Loucy (cell line): ENCODE measurements around the gene ESD.
"Not testable (repeated sequence)": the region's sequence is repeated elsewhere in the genome, so short reads cannot be mapped to it uniquely, and the experiment has no call there.

Source experiments
- H2AFZ ChIP-seq: fragments of 200-600 bp; sonication (generic); 2 replicates; pipeline ENCODE4 v1.6.0; 2016; ENCODE audit warnings: antibody characterized with exemption, mild to moderate bottlenecking, low read length, moderate library complexity
- H3F3A ChIP-seq: fragments of 200-600 bp; 2 replicates; pipeline ENCODE4 v1.6.0; 2016; ENCODE audit warnings: antibody characterized with exemption, low read depth, mild to moderate bottlenecking
- H3K27me3 ChIP-seq: fragments of 200-600 bp; sonication (generic); 2 replicates; pipeline ENCODE4 v1.6.1; 2014; ENCODE audit warnings: low read length, mild to moderate bottlenecking; ENCODE audit not compliant: insufficient read depth, poor library complexity, severe bottlenecking
- H3K36me3 ChIP-seq: fragments of 200-600 bp; sonication (generic); 2 replicates; pipeline ENCODE4 v1.6.1; 2016; ENCODE audit warnings: low read length; ENCODE audit not compliant: insufficient read depth
- H3K4me1 ChIP-seq: fragments of 200-600 bp; sonication (generic); 2 replicates; pipeline ENCODE4 v1.5.1; 2014; ENCODE audit warnings: low read length, mild to moderate bottlenecking; ENCODE audit not compliant: insufficient read depth, poor library complexity, severe bottlenecking
- H3K4me2 ChIP-seq: fragments of 200-600 bp; sonication (generic); 2 replicates; pipeline ENCODE4 v1.6.0; 2014; ENCODE audit warnings: antibody characterized with exemption, low read length, low read depth, mild to moderate bottlenecking; ENCODE audit not compliant: poor library complexity, severe bottlenecking
- H3K4me3 ChIP-seq: fragments of 200-600 bp; sonication (generic); 2 replicates; pipeline ENCODE4 v1.5.1; 2014; ENCODE audit warnings: low read length, mild to moderate bottlenecking, mixed read lengths; ENCODE audit not compliant: poor library complexity, severe bottlenecking
- H3K79me2 ChIP-seq: fragments of 200-600 bp; sonication (generic); 2 replicates; pipeline ENCODE4 v1.6.1; 2014; ENCODE audit warnings: low read length; ENCODE audit not compliant: insufficient read depth
- H3K9ac ChIP-seq: fragments of 200-600 bp; sonication (generic); 2 replicates; pipeline ENCODE4 v1.6.0; 2014; ENCODE audit warnings: mild to moderate bottlenecking, low read depth, low read length, moderate library complexity; ENCODE audit not compliant: poor library complexity, severe bottlenecking
- H3K9me2 ChIP-seq: fragments of 200-600 bp; sonication (generic); replicated peaks from 2 replicates; pipeline ENCODE4 v1.6.1; 2016; ENCODE audit warnings: low read depth, low read length, mixed read lengths
- H3K9me3 ChIP-seq: fragments of 200-600 bp; sonication (generic); 2 replicates; pipeline ENCODE4 v1.6.1; 2014; ENCODE audit warnings: mild to moderate bottlenecking, antibody characterized with exemption, low read length, low read depth; ENCODE audit not compliant: insufficient read depth
- H4K20me1 ChIP-seq: fragments of 200-600 bp; sonication (generic); 2 replicates; pipeline ENCODE4 v1.6.0; 2014; ENCODE audit warnings: antibody characterized with exemption, low read length, mild to moderate bottlenecking; ENCODE audit not compliant: insufficient read depth, poor library complexity, severe bottlenecking
- CTCF ChIP-seq: fragments of 200-600 bp; sonication (generic); conservative IDR thresholded peaks from 2 replicates; pipeline ENCODE4 v1.5.1; 2014; ENCODE audit warnings: mild to moderate bottlenecking, antibody characterized with exemption, low read length
- EZH2phosphoT487 ChIP-seq: fragments of 200-600 bp; IDR thresholded peaks from 2 replicates; pipeline ENCODE4 v1.6.1; 2018; ENCODE audit warnings: antibody characterized with exemption, mild to moderate bottlenecking, moderate library complexity, borderline replicate concordance

Gene ESD

DNA sequence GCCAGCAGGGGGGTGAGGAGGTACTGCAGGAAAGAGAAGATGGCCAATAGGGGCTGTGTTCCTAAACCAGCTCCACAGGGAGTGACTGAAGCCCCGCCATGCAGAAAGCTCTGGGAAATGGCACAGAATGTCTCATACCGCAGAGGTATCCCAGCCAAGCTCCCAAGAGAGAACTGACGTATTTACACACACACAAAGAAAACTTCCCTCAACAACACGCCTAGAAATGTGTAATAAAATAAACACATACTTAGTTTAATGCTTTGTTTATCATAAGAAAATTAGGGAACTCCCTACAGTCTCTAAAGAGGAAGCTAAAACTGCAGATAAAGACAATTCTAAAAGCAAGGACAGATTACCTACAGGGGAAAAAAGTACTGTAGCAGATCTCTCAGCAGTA is 40.0 kb downstream of the ESD start:
- Histone ChIP-seq H4K20me1 (no peaks in the 10 kb centered on the region), H3K79me2 (no peaks in the 10 kb centered on the region), H3K4me2 (no peak overlapping the region), H3K36me3 (no peaks in the 10 kb centered on the region), H3K4me1 (peaks cover 6% of the 10 kb centered on the region), H3K9me3 (no peaks in the 10 kb centered on the region), H3K27me3 (peaks cover 5% of the 10 kb centered on the region), H3F3A (no peaks in the 10 kb centered on the region), H3K4me3 (no peak overlapping the region), H2AFZ (no peak overlapping the region), H3K9ac (no peak overlapping the region), H3K9me2 (no peaks in the 10 kb centered on the region)
- TF ChIP-seq CTCF (no peak), EZH2phosphoT487 (no peak)

- not testable (repeated sequence) for H3K9ac ChIP-seq, H3F3A ChIP-seq, H2AFZ ChIP-seq, H3K79me2 ChIP-seq, H3K9me2 ChIP-seq, H3K36me3 ChIP-seq, H4K20me1 ChIP-seq, H3K4me3 ChIP-seq, H3K9me3 ChIP-seq, H3K4me2 ChIP-seq, H3K27me3 ChIP-seq
- peaks cover 16% of the 10 kb centered on the region for H3K4me1 ChIP-seq
These were observed 41.5 kb downstream of the ESD start for GRCh38 chr13:46755508-46755907.

DNA sequence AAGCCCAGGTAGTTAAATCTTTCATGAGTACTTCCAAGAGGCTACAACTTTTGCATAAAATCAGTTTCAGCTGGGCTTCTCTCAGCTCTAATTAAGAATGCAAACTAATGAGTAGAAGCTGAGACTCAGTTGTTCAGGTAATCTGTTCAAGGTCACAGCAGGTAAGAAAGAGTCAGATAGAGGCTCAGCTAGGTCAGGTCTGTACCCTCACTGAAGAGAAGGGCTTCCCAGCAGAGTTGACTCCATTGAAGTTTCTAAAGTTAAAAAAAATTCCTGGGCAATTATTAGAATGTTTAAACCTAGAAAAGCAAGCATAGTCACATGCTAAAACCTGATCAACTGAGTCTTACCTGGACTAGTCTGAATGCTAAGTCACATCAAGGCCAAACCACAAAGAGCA is 42.1 kb downstream of the ESD start:
- Histone ChIP-seq H2AFZ (no peak overlapping the region), H3K4me3 (no peak overlapping the region), H3K79me2 (no peaks in the 10 kb centered on the region), H3K4me2 (no peak overlapping the region), H3K9me3 (no peaks in the 10 kb centered on the region), H3K4me1 (peaks cover 23% of the 10 kb centered on the region), H3K9me2 (no peaks in the 10 kb centered on the region), H3K27me3 (peaks cover 5% of the 10 kb centered on the region), H3K36me3 (0 out of 2 replicates have a peak, but pooled peaks cover 3% of the 10 kb centered on the region), H4K20me1 (no peaks in the 10 kb centered on the region), H3K9ac (no peak overlapping the region), H3F3A (0 out of 2 replicates have a peak, but pooled peaks cover 5% of the 10 kb centered on the region)
- TF ChIP-seq CTCF (no peak), EZH2phosphoT487 (no peak)

GRCh38 chr13:46753917-46754316 is 43.0 kb downstream of the ESD start:
- Histone ChIP-seq H3K4me2 (no peak overlapping the region), H2AFZ (no peak overlapping the region), H3K79me2 (no peaks in the 10 kb centered on the region), H3K36me3 (0 out of 2 replicates have a peak, but pooled peaks cover 3% of the 10 kb centered on the region), H3K27me3 (peaks cover 5% of the 10 kb centered on the region), H3K4me3 (no peak overlapping the region), H3F3A (0 out of 2 replicates have a peak, but pooled peaks cover 5% of the 10 kb centered on the region), H4K20me1 (no peaks in the 10 kb centered on the region), H3K4me1 (peaks cover 31% of the 10 kb centered on the region), H3K9ac (no peak overlapping the region), H3K9me2 (no peaks in the 10 kb centered on the region), H3K9me3 (no peaks in the 10 kb centered on the region)
- TF ChIP-seq CTCF, result no peak
- no peak for TF ChIP-seq EZH2phosphoT487
